PC-3 (cell line): ENCODE data around the gene CFAP410. TPM values are rescaled to one million over a fixed set of nuclear protein-coding genes. Genes with fewer than 3 reads are reported as not detected.
"Not testable (repeated sequence)": the region's sequence is repeated elsewhere in the genome, so short reads cannot be mapped to it uniquely, and the experiment has no call there.

Experiments used
- ATAC-seq: fragments of 200-7000 bp; cut with Tn5 transposase; 2 replicates; pipeline ENCODE4 v1.9.1; 2020; ENCODE audit warnings: mild to moderate bottlenecking, moderate library complexity
- BruUV-seq: library from RNA; stranded (reverse); fragments of 400-500 nt; replicated peaks from 2 replicates; lab custom pipeline; 2021; lab: Mats Ljungman, UMichigan
- CTCF ChIA-PET: fragments of 300-600 bp; sonication (Branson Sonifier 250); formaldehyde crosslinking; loops from one replicate; lab custom pipeline; 2022; ENCODE audit warnings: antibody characterized with exemption; lab: Charles Lee
- POLR2A ChIA-PET: fragments of 300-600 bp; sonication (Branson Sonifier 250); formaldehyde crosslinking; loops from one replicate; lab custom pipeline; 2022; ENCODE audit warnings: antibody characterized with exemption; ENCODE audit not compliant: unreplicated experiment; lab: Charles Lee
- DNase-seq: peaks from one replicate; pipeline ENCODE4 v3.0.0-alpha.2; 2015
- H2AFZ ChIP-seq: fragments of 300-600 bp; sonication (generic); 2 replicates; pipeline ENCODE4 v1.6.0; 2016; ENCODE audit warnings: antibody characterized with exemption, low read length
- H3F3A ChIP-seq: fragments of 300-600 bp; sonication (generic); one replicate; pipeline ENCODE4 v1.6.0; 2017; ENCODE audit warnings: antibody characterized with exemption, low read length, control low read depth, mild to moderate bottlenecking; ENCODE audit not compliant: unreplicated experiment
- H3K27ac ChIP-seq: fragments of 300-600 bp; sonication (generic); 2 replicates; pipeline ENCODE4 v1.5.1; 2016; ENCODE audit warnings: mild to moderate bottlenecking, low read length
- H3K27me3 ChIP-seq: fragments of 300-600 bp; sonication (generic); 2 replicates; pipeline ENCODE4 v1.6.1; 2016; ENCODE audit warnings: low read length, mixed read lengths
- H3K36me3 ChIP-seq: fragments of 300-600 bp; sonication (generic); 2 replicates; pipeline ENCODE4 v1.6.1; 2016; ENCODE audit warnings: low read depth, mixed run types, low read length, mixed read lengths
- H3K4me1 ChIP-seq: fragments of 300-600 bp; sonication (generic); 2 replicates; pipeline ENCODE4 v1.5.1; 2016; ENCODE audit warnings: low read length; ENCODE audit not compliant: insufficient read depth
- H3K4me2 ChIP-seq: fragments of 300-600 bp; sonication (generic); 2 replicates; pipeline ENCODE4 v1.6.0; 2016; ENCODE audit warnings: low read length
- H3K4me3 ChIP-seq: fragments of 300-600 bp; sonication (generic); 2 replicates; pipeline ENCODE4 v1.5.1; 2016; ENCODE audit warnings: mild to moderate bottlenecking, low read length, mixed read lengths
- H3K79me2 ChIP-seq: fragments of 300-600 bp; sonication (generic); 2 replicates; pipeline ENCODE4 v1.6.1; 2017; ENCODE audit warnings: low read length, mixed read lengths
- H3K9ac ChIP-seq: fragments of 300-600 bp; sonication (generic); 2 replicates; pipeline ENCODE4 v1.6.0; 2016; ENCODE audit warnings: mild to moderate bottlenecking, low read length
- H3K9me2 ChIP-seq: fragments of 300-600 bp; sonication (generic); replicated peaks from 2 replicates; pipeline ENCODE4 v1.6.1; 2016; ENCODE audit warnings: mixed run types, low read length, mixed read lengths
- H3K9me3 ChIP-seq: fragments of 300-600 bp; sonication (generic); 2 replicates; pipeline ENCODE4 v1.6.1; 2016; ENCODE audit warnings: low read length, mixed read lengths
- H4K20me1 ChIP-seq: fragments of 300-600 bp; sonication (generic); 2 replicates; pipeline ENCODE4 v1.6.1; 2016; ENCODE audit warnings: low read length, mixed read lengths
- EZH2 ChIP-seq: fragments of 300-600 bp; sonication (generic); IDR thresholded peaks from one replicate; pipeline ENCODE4 v1.6.1; 2017; ENCODE audit warnings: antibody characterized with exemption, mild to moderate bottlenecking, low read length; ENCODE audit not compliant: unreplicated experiment
- EZH2phosphoT487 ChIP-seq: fragments of 300-600 bp; sonication (generic); IDR thresholded peaks from 2 replicates; pipeline ENCODE4 v1.6.1; 2018; ENCODE audit warnings: mild to moderate bottlenecking, antibody characterized with exemption, low read length, borderline replicate concordance
- intact Hi-C: fragments of 100-400 bp; cut with micrococcal nuclease; formaldehyde crosslinking; loops from 2 replicates; pipeline ENCODE4 v1.9.0; 2023
- total RNA-seq: library from RNA; depleted of rRNA; stranded (reverse); fragments of >200 nt; gene quantifications from 2 replicates; pipeline ENCODE4 v1.2.3, GENCODE V29; 2014
- TF ChIP-seq, protein P1 (sequence below): fragments of 300-600 bp; sonication (generic); conservative IDR thresholded peaks from 2 replicates; pipeline ENCODE4 v1.5.1; 2017; ENCODE audit warnings: antibody characterized with exemption, low read depth, mild to moderate bottlenecking, low read length

The CFAP410 gene
- total RNA-seq, 1 experiment from 2014 or later: 18.4 TPM

DNA sequence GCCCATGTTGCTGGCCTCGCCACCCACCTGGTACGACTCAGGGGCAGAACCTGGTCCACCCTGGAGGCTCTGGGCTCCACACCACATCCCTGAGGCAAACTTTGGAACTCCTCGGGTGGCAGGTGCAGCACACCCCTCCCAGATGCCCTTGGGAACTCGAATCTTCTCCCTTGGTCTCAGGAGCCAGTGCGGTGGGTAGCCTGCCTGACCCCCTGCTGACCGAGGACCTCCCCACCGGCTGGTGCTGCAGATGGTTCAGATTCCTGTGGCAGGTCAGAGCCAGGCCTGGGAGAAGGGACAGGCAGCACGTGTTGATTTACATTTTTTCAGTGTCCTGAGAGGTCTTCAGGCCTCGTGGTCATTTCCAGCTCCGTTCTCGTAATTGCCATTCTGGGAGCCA is 6.3 kb upstream of the CFAP410 start:
- TF ChIP-seq, protein P1, sequence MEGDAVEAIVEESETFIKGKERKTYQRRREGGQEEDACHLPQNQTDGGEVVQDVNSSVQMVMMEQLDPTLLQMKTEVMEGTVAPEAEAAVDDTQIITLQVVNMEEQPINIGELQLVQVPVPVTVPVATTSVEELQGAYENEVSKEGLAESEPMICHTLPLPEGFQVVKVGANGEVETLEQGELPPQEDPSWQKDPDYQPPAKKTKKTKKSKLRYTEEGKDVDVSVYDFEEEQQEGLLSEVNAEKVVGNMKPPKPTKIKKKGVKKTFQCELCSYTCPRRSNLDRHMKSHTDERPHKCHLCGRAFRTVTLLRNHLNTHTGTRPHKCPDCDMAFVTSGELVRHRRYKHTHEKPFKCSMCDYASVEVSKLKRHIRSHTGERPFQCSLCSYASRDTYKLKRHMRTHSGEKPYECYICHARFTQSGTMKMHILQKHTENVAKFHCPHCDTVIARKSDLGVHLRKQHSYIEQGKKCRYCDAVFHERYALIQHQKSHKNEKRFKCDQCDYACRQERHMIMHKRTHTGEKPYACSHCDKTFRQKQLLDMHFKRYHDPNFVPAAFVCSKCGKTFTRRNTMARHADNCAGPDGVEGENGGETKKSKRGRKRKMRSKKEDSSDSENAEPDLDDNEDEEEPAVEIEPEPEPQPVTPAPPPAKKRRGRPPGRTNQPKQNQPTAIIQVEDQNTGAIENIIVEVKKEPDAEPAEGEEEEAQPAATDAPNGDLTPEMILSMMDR: no peak
- TF ChIP-seq EZH2phosphoT487: no peak
- TF ChIP-seq EZH2: no peak
- no peak for ATAC-seq
- no peaks in the 10 kb centered on the region; the same call in 1 of the 2 replicates for H3K4me1 ChIP-seq
- H3K27me3 ChIP-seq: peaks cover 12% of the 10 kb centered on the region; the same call in 1 of the 2 replicates
- intact Hi-C loops: no loop called here
- no peak overlapping the region for H2AFZ ChIP-seq
- no peak overlapping the region for H3K9ac ChIP-seq
- no peak overlapping the region for H3K4me2 ChIP-seq
- no peaks in the 10 kb centered on the region for H3K79me2 ChIP-seq
- no peaks in the 10 kb centered on the region for H4K20me1 ChIP-seq
- ChIA-PET CTCF (no interaction called here), POLR2A (no interaction called here)
- H3F3A ChIP-seq: no peaks in the 10 kb centered on the region
- no peak for DNase-seq
- no peak overlapping the region for H3K27ac ChIP-seq
- no peaks in the 10 kb centered on the region for H3K9me3 ChIP-seq
- no peaks in the 10 kb centered on the region for H3K9me2 ChIP-seq
- no peaks in the 10 kb centered on the region for H3K36me3 ChIP-seq
- BruUV-seq: no TSS peak
- no peak overlapping the region for H3K4me3 ChIP-seq

DNA sequence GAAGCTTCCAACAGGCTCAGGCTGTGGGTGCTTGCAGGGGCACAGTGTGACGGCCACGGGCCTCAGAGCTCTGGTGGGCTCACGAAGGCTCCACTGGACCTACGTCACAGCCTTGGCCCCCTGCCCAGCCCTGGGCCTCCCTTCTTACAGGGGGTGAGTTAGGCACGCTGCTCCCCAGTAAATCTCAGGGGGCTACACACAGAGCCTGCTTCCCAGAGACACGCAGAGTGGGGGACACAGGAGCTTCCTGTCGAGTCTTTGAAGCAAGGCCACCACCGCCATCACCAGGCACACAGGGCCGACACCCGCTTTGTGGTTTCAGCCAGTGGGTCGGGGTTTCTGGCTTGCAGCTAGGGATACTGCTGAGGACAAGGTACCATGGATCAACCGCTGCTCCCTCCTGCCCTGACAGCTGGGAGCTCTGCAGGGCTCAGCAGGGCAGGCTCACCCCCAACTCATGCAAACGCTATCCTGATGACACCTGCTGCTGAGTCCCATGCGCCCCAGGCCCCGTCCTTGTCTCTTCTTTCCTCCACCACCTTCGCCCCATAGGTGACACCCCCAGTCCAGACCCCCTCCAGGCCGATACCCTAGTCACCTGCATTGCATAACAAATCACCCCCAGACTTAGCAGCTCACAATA is 5.5 kb upstream of the CFAP410 start:
- peaks cover 9% of the 10 kb centered on the region; the same call in 1 of the 2 replicates for H3K27me3 ChIP-seq
- H3K4me3 ChIP-seq: no peak overlapping the region
- no peak overlapping the region for H3K4me2 ChIP-seq
- POLR2A ChIA-PET: no interaction called here
- no peaks in the 10 kb centered on the region for H3K79me2 ChIP-seq
- H3K4me1 ChIP-seq: peaks cover 5% of the 10 kb centered on the region
- H3K9me2 ChIP-seq: no peaks in the 10 kb centered on the region
- H3F3A ChIP-seq: peaks cover 2% of the 10 kb centered on the region
- DNase-seq (no peak), ATAC-seq (no peak)
- intact Hi-C loops: no loop called here
- no peaks in the 10 kb centered on the region for H4K20me1 ChIP-seq
- H3K9me3 ChIP-seq: no peaks in the 10 kb centered on the region
- TF ChIP-seq, protein P1: no peak
- TF ChIP-seq EZH2phosphoT487: no peak
- TF ChIP-seq EZH2: no peak
- CTCF ChIA-PET: interaction anchor here (0.6 kb wide), 1 partner anchor 16 kb away, joined by 6 read pairs; no protein-coding TSS in a partner anchor
- no peak overlapping the region for H2AFZ ChIP-seq
- H3K9ac ChIP-seq: no peak overlapping the region
- BruUV-seq: no TSS peak
- H3K27ac ChIP-seq: no peak overlapping the region
- H3K36me3 ChIP-seq: no peaks in the 10 kb centered on the region

DNA sequence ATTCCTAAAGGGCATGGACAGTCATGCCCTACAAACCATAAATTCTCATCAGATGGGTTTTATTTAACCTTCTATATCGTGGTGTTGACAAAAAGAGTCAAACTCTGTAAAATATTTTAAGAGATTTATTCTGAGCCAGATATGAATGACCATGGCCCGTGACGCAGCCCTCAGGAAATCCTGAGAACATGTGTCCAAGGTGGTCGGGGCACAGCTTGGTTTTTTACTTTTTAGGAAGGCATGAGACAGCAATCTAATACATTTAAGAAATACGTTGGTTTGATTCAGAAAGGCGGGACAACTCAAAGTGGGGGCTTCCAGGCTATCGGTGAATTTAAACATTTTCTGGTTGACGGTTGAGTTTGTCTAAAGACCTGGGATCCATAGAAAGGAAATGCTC is 3.8 kb upstream of the CFAP410 start:
- intact Hi-C loops, H3K27ac ChIP-seq, H3K9me2 ChIP-seq, H4K20me1 ChIP-seq, BruUV-seq, H3K27me3 ChIP-seq, H3K9ac ChIP-seq, H3K4me3 ChIP-seq, H3K4me2 ChIP-seq, DNase-seq, CTCF ChIA-PET, POLR2A ChIA-PET, H3K9me3 ChIP-seq, ATAC-seq, H3K79me2 ChIP-seq, H3F3A ChIP-seq, H2AFZ ChIP-seq, H3K36me3 ChIP-seq: not testable (repeated sequence)
- peaks cover 11% of the 10 kb centered on the region for H3K4me1 ChIP-seq

DNA sequence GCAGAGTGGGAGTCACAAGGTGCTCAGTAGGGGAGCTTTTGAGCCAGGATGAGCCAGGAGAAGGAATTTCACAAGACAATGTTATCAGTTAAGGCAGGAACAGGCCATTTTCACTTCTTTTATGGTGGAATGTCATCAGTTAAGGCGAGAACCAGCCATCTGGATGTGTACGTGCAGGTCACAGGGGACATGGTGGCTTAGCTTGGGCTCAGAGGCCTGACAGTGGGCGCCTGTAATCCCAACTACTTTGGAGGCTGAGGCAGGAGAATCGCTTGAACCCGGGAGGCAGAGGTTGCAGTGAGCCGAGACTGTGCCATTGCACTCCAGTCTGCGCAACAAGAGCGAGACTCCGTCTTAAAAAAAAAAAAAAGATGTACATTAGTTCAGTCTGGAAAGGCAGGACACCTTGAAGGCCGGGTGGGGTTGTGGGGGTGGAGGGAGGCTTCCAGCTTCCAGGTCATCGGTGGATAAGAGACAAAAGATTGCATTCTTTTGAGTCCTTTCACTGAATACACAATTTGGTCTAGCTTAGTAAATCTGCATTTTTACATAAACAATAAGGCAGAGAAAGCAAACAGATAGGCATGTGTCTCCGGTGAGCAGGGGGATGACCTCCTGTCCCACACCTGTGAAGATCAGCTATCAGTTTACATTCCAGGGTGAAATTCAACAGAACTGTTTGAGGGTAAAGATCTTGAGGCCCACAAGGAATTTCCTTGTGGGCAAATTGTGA is 2.7 kb upstream of the CFAP410 start:
- H3K4me1 ChIP-seq: peaks cover 13% of the 10 kb centered on the region
- H3K27ac ChIP-seq, H3K79me2 ChIP-seq, H2AFZ ChIP-seq, H3K4me3 ChIP-seq, H3F3A ChIP-seq, H4K20me1 ChIP-seq, H3K27me3 ChIP-seq, DNase-seq, intact Hi-C loops, POLR2A ChIA-PET, BruUV-seq, ATAC-seq, H3K9ac ChIP-seq, H3K36me3 ChIP-seq, H3K4me2 ChIP-seq, H3K9me3 ChIP-seq, H3K9me2 ChIP-seq: not testable (repeated sequence)
- CTCF ChIA-PET: interaction anchor here (0.6 kb wide), 1 partner anchor 136 kb away, joined by 4 read pairs; no protein-coding TSS in a partner anchor
